GM23248 (cell line): ENCODE results near the gene ST7. TPM values are rescaled to one million over a fixed set of nuclear protein-coding genes. Genes with fewer than 3 reads are reported as not detected.

Experiments used
- DNase-seq: peaks from one replicate; pipeline ENCODE4 v3.0.0-alpha.2; 2015
- H2AFZ ChIP-seq: fragments of 200-600 bp; sonication (generic); 2 replicates; pipeline ENCODE4 v1.6.1; 2016; ENCODE audit warnings: antibody characterized with exemption
- H3F3A ChIP-seq: fragments of 200-600 bp; sonication (generic); 2 replicates; pipeline ENCODE4 v1.6.1; 2016; ENCODE audit warnings: mild to moderate bottlenecking, antibody characterized with exemption, mixed run types; ENCODE audit not compliant: insufficient read depth
- H3K27ac ChIP-seq: fragments of 200-600 bp; sonication (generic); 2 replicates; pipeline ENCODE4 v1.5.1; 2016; ENCODE audit warnings: mild to moderate bottlenecking
- H3K27me3 ChIP-seq: fragments of 200-600 bp; sonication (generic); replicated peaks from 2 replicates; pipeline ENCODE4 v1.6.1; 2016; ENCODE audit warnings: mild to moderate bottlenecking; ENCODE audit not compliant: insufficient read depth
- H3K36me3 ChIP-seq: fragments of 200-600 bp; sonication (generic); 2 replicates; pipeline ENCODE4 v1.6.1; 2016; ENCODE audit warnings: low read depth, mild to moderate bottlenecking
- H3K4me1 ChIP-seq: fragments of 200-600 bp; sonication (generic); 2 replicates; pipeline ENCODE4 v1.6.1; 2016; ENCODE audit warnings: mild to moderate bottlenecking; ENCODE audit not compliant: insufficient read depth
- H3K4me2 ChIP-seq: fragments of 200-600 bp; sonication (generic); one replicate; pipeline ENCODE4 v1.6.1; 2016; ENCODE audit warnings: mild to moderate bottlenecking; ENCODE audit not compliant: unreplicated experiment
- H3K4me3 ChIP-seq: fragments of 200-600 bp; sonication (generic); 2 replicates; pipeline ENCODE4 v1.5.1; 2016; ENCODE audit warnings: mild to moderate bottlenecking
- H3K79me2 ChIP-seq: fragments of 200-600 bp; sonication (generic); 2 replicates; pipeline ENCODE4 v1.6.1; 2016; ENCODE audit warnings: mild to moderate bottlenecking; ENCODE audit not compliant: insufficient read depth
- H3K9ac ChIP-seq: fragments of 200-600 bp; sonication (generic); 2 replicates; pipeline ENCODE4 v1.6.1; 2016; ENCODE audit warnings: mild to moderate bottlenecking
- H3K9me2 ChIP-seq: fragments of 200-600 bp; sonication (generic); 2 replicates; pipeline ENCODE4 v1.6.1; 2016; ENCODE audit warnings: mixed run types, mild to moderate bottlenecking, moderate library complexity; ENCODE audit not compliant: insufficient read depth
- H3K9me3 ChIP-seq: fragments of 200-600 bp; sonication (generic); one replicate; pipeline ENCODE4 v1.6.1; 2017; ENCODE audit warnings: low read depth
- H4K20me1 ChIP-seq: fragments of 200-600 bp; sonication (generic); 2 replicates; pipeline ENCODE4 v1.6.0; 2016; ENCODE audit not compliant: insufficient read depth
- EZH2 ChIP-seq: fragments of 200-600 bp; sonication (generic); IDR thresholded peaks from 2 replicates; pipeline ENCODE4 v1.6.1; 2018; ENCODE audit warnings: antibody characterized with exemption, mild to moderate bottlenecking; ENCODE audit not compliant: insufficient read depth, poor library complexity, severe bottlenecking
- EZH2phosphoT487 ChIP-seq: fragments of 200-600 bp; sonication (generic); IDR thresholded peaks from 2 replicates; pipeline ENCODE4 v1.6.1; 2018; ENCODE audit warnings: antibody characterized with exemption, moderate library complexity, mild to moderate bottlenecking, low read depth; ENCODE audit not compliant: insufficient read depth
- WGBS, 2 experiments: methylation state at CpG; one replicate each; pipeline ENCODE4 v1.1.6; 2015 to 2017; ENCODE audit warnings: low lambda C conversion rate in 2 of 2, low coverage in 1 of 2; ENCODE audit errors: missing lambda C conversion rate in 2 of 2; 5-methylcytosine and 5-hydroxymethylcytosine counted together
- in situ Hi-C: fragments of 300-500 bp; cut with MboI; formaldehyde crosslinking; loops from 2 replicates; pipeline ENCODE4 v1.15.0; 2020
- polyA plus RNA-seq: library from polyadenylated mRNA; unstranded; fragments of >200 nt; fragmentation: Nextera tagmentation; extraction: Ambion mirVana; gene quantifications from 2 replicates; pipeline ENCODE4 v1.2.1, GENCODE V29; 2016
- total RNA-seq: library from RNA; depleted of rRNA; stranded (reverse); fragments of >200 nt; shearing (Covaris generic); gene quantifications from 2 replicates; pipeline ENCODE4 v1.2.3, GENCODE V29; 2014

Gene ST7
- total and polyA plus RNA-seq, 2 experiments from 2014 or later: 17.8 to 21.9 TPM

DNA sequence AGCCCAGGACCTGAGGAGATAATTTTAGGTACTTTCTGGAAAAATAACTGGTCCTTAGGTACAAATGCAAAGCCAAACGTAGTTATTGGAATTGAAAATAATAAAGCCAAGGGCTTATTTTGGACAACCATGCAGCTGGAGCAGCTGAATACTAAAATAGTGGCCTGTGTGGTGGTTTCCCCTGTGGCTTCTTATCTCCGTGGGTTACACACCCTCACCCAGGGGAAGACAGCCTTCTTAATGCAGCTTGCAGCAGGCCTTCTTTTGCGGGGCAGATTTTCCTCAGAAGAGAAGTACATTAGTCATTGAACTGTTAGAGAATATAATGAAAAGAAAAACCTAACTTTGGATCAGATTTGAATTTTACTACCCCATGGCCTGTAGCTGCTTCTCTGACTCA, 133.5 kb downstream of the ST7 start:
- DNase-seq: no peak

DNA sequence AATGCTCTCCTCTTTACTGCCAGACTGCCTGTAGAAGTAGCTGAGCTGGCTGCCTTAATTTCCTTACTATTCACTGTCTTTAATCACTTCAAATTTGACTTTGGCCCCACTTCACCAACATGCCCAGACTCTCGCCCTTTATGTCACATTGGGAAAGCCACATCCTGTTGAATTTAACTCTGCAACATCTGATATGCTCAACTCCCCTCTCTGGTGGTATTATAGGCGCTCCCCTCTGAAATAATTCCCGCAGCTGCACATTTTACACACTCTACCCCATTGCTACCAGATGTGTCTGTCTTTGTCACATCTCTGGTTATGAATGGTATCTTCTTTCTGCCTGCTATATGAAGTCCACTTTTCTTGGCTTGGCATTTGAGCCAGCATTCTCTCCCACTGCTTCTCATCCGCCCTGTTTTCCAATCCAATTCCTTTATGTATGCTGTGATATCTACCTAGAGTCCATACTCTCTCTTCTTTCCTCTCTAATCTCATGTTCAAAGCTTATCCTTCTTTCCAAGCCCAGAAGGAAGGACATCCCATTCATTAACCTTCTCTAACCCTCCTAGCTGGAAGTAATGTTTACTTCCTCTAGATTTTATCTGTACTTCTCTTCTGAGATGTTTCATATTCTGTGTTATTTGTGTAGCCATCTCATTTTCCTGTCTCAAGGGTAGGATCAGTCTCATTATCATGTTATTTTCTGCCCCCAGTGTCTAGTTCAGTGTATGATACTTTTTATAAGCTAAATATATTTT, 134.5 kb downstream of the ST7 start:
- Histone ChIP-seq H3K9me2 (no peaks in the 10 kb centered on the region), H3F3A (no peaks in the 10 kb centered on the region), H3K9ac (no peak overlapping the region), H3K9me3 (no peaks in the 10 kb centered on the region), H2AFZ (no peak overlapping the region), H3K4me1 (0 out of 2 replicates have a peak, but pooled peaks cover 6% of the 10 kb centered on the region), H3K27me3 (no peaks in the 10 kb centered on the region), H4K20me1 (no peaks in the 10 kb centered on the region), H3K27ac (no peak overlapping the region), H3K36me3 (no peaks in the 10 kb centered on the region), H3K4me3 (no peak overlapping the region), H3K79me2 (peaks cover 54% of the 10 kb centered on the region), H3K4me2 (no peak overlapping the region)
- in situ Hi-C loops: no loop called here
- DNase-seq: no peak
- TF ChIP-seq EZH2: no peak
- 88 to 92% methylated on average over 4 of the region's 4 CpGs for WGBS, 2 experiments

More for the DNA sequence above, 133.5 kb downstream of the ST7 start:
- 63 to 71% methylated on average over 3 of the region's 3 CpGs for WGBS, 2 experiments
- Histone ChIP-seq H3K36me3 (no peaks in the 10 kb centered on the region), H3K9me3 (no peaks in the 10 kb centered on the region), H3K4me2 (no peak overlapping the region), H4K20me1 (no peaks in the 10 kb centered on the region), H3K27me3 (no peaks in the 10 kb centered on the region), H3F3A (no peaks in the 10 kb centered on the region), H2AFZ (no peak overlapping the region), H3K27ac (no peak overlapping the region), H3K79me2 (peaks cover 54% of the 10 kb centered on the region), H3K9ac (no peak overlapping the region), H3K4me1 (0 out of 2 replicates have a peak, but pooled peaks cover 6% of the 10 kb centered on the region), H3K4me3 (no peak overlapping the region), H3K9me2 (no peaks in the 10 kb centered on the region)
- in situ Hi-C loops: no loop called here
- TF ChIP-seq EZH2 (no peak), EZH2phosphoT487 (no peak)

DNA sequence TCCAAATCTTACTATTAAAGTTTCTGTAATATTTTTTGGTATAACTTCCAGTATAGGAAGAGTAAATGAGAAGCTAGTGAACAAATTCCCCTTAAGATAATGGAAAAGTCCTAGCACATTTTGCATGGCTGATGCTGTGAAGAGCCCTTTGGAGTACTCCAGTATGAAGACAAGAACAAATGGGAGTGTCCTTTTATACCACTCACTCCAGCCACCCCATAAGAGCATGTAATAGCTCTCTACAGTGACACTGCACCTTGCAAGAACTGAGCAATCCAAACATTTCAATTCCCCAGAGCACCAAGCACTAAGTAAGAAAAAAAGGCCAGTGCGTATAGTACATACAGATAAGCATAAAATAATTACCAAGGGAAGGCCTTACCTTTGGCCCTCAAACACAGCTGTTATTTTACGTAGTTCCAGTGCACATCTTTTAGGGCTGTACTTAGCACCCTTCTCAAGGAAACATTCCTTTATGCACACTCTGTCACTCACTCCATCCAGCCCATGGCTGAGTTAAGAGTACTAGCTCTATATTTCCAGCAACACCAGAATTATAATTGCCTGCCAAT, 135.4 kb downstream of the ST7 start:
- Histone ChIP-seq H3K27me3 (no peaks in the 10 kb centered on the region), H4K20me1 (no peaks in the 10 kb centered on the region), H3K27ac (no peak overlapping the region), H2AFZ (no peak overlapping the region), H3K79me2 (peaks cover 58% of the 10 kb centered on the region), H3K9me3 (no peaks in the 10 kb centered on the region), H3K36me3 (no peaks in the 10 kb centered on the region), H3K9ac (no peak overlapping the region), H3K4me1 (0 out of 2 replicates have a peak, but pooled peaks cover 6% of the 10 kb centered on the region), H3F3A (no peaks in the 10 kb centered on the region), H3K4me3 (no peak overlapping the region), H3K9me2 (no peaks in the 10 kb centered on the region), H3K4me2 (no peak overlapping the region)
- WGBS, 2 experiments: 98% methylated on average over 2 of the region's 2 CpGs
- in situ Hi-C loops: no loop called here
- no peak for DNase-seq
- TF ChIP-seq EZH2phosphoT487: no peak

DNA sequence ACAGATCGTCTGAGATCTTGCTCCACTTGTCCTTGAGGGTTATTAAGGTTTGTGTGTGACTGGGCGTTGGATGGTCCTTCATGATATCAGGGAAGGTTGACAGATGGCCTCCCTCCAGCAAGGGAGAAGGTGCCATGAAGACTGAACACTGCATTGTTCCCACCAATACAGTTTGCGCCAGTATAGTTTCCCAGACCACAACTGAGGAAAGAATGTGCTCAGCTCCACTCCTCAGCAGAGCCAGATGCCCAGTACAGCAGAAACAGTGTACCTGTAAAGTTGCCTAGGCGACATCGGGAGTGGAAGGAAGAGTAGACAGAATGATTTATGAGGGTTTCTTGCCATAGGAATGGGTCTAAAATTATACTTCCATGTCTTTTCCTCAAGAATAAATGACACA, 137.5 kb downstream of the ST7 start:
- peaks cover 58% of the 10 kb centered on the region for H3K79me2 ChIP-seq
- H3K27ac ChIP-seq: no peak overlapping the region
- in situ Hi-C loops: no loop called here
- no peak overlapping the region for H3K9ac ChIP-seq
- TF ChIP-seq EZH2 (no peak), EZH2phosphoT487 (no peak)
- H3F3A ChIP-seq: no peaks in the 10 kb centered on the region
- H3K9me3 ChIP-seq: no peaks in the 10 kb centered on the region
- no peak for DNase-seq
- H3K4me3 ChIP-seq: no peak overlapping the region
- H2AFZ ChIP-seq: no peak overlapping the region
- H3K4me1 ChIP-seq: 0 out of 2 replicates have a peak, but pooled peaks cover 2% of the 10 kb centered on the region
- H3K9me2 ChIP-seq: no peaks in the 10 kb centered on the region
- H3K36me3 ChIP-seq: no peaks in the 10 kb centered on the region
- no peaks in the 10 kb centered on the region for H4K20me1 ChIP-seq
- 95 to 96% methylated on average over 5 of the region's 5 CpGs for WGBS, 2 experiments
- H3K27me3 ChIP-seq: no peaks in the 10 kb centered on the region
- no peak overlapping the region for H3K4me2 ChIP-seq
